Measurements from ENCODE around the gene FBXO21. TPM values are rescaled to one million over a fixed set of nuclear protein-coding genes. Genes with fewer than 3 reads are reported as not detected.

FBXO21 gene
- total RNA-seq, 2 experiments from 2014 or later, result 34.4 to 60.8 TPM

DNA sequence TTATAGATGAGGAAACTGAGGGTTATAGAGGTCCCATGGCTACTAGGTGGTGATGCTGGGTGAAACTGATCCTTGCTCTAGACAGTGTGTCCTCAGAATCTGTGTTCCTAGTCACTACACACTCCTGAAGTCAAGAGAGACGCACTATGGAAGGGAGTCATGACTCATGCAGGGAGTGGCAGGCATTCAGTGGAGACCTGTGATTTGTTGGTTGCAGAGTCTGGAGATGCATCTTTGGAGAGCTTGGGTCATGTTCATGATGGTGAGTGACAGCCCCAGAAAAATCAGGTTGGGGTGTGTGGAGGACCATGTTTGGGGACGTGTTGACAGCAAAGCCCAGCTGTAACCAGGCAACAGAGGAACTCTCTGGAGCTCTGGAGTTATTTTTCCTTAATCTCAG is 38.0 kb upstream of the FBXO21 start:
- no peaks in the 10 kb centered on the region for H3K9me2 ChIP-seq (ENCODE audit: insufficient read depth, low read length)
- no peak overlapping the region for H2AFZ ChIP-seq (ENCODE audit: low read length)
- CTCF ChIA-PET (ENCODE audit: unreplicated experiment), result no interaction called here
- no peaks in the 10 kb centered on the region for H4K20me1 ChIP-seq (ENCODE audit: insufficient read depth, low read length)
- POLR2A ChIA-PET, result no interaction called here
- H3K36me3 ChIP-seq (ENCODE audit: insufficient read depth, low read length), result no peaks in the 10 kb centered on the region
- H3K4me3 ChIP-seq (ENCODE audit: low read depth, low read length, poor library complexity, severe bottlenecking), result no peak overlapping the region
- no TSS peak for BruUV-seq (replicated peaks)
- H3K27ac ChIP-seq (ENCODE audit: low read depth, low read length, poor library complexity, severe bottlenecking), result no peak overlapping the region
- intact Hi-C loops (cut with micrococcal nuclease; ENCODE audit: unreplicated experiment), result no loop called here
- TF ChIP-seq EZH2phosphoT487 (IDR thresholded peaks at IDR 0.05; ENCODE audit: borderline replicate concordance, low read depth, low read length), result no peak
- TF ChIP-seq, protein P1, sequence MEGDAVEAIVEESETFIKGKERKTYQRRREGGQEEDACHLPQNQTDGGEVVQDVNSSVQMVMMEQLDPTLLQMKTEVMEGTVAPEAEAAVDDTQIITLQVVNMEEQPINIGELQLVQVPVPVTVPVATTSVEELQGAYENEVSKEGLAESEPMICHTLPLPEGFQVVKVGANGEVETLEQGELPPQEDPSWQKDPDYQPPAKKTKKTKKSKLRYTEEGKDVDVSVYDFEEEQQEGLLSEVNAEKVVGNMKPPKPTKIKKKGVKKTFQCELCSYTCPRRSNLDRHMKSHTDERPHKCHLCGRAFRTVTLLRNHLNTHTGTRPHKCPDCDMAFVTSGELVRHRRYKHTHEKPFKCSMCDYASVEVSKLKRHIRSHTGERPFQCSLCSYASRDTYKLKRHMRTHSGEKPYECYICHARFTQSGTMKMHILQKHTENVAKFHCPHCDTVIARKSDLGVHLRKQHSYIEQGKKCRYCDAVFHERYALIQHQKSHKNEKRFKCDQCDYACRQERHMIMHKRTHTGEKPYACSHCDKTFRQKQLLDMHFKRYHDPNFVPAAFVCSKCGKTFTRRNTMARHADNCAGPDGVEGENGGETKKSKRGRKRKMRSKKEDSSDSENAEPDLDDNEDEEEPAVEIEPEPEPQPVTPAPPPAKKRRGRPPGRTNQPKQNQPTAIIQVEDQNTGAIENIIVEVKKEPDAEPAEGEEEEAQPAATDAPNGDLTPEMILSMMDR (conservative IDR thresholded peaks at IDR 0.05; ENCODE audit: low read length), result no peak
- DNase-seq (ENCODE audit: low spot score), result no peak
- no peak overlapping the region for H3K4me2 ChIP-seq (ENCODE audit: low read length)
- no peaks in the 10 kb centered on the region for H3K4me1 ChIP-seq (ENCODE audit: insufficient read depth, low read length, poor library complexity, severe bottlenecking)
- no peaks in the 10 kb centered on the region for H3K9me3 ChIP-seq (ENCODE audit: low read length)
- H3K79me2 ChIP-seq (ENCODE audit: insufficient read depth, low read depth, low read length), result no peaks in the 10 kb centered on the region

DNA sequence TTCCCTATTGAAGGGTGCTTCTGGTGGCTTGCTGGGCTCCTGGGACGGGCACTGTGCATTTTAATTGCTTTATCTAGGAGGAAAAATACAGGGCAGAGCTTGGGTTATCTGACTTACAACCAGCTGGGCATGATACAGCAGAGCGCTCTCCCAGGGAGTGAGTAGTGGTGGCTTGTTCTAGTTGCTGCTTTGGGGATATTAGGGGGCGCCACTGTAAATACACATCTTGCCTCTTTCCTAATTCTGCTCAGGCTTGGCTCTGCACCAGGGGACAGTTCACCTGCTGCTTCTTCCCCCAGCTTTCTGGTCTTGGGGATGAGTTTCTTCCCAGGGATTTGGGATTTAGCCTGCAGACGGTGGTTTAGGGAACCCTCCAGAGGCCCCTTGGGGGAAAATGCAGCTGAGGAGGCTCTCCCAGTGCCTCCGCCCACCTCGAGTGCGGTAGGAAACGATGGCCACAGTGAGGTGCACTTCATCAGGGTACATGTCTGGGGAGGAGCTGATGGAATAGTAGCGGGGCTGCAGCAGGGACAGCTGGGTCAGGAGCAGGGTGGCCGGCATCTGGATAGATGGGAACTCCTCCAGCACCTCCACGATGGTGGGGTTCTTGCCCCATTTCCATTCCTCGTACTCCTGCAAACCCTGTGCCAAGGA is 36.9 kb upstream of the FBXO21 start:
- no TSS peak for BruUV-seq (replicated peaks)
- intact Hi-C loops (cut with micrococcal nuclease; ENCODE audit: unreplicated experiment), result no loop called here
- TF ChIP-seq EZH2phosphoT487 (IDR thresholded peaks at IDR 0.05; ENCODE audit: borderline replicate concordance, low read depth, low read length), result no peak

DNA sequence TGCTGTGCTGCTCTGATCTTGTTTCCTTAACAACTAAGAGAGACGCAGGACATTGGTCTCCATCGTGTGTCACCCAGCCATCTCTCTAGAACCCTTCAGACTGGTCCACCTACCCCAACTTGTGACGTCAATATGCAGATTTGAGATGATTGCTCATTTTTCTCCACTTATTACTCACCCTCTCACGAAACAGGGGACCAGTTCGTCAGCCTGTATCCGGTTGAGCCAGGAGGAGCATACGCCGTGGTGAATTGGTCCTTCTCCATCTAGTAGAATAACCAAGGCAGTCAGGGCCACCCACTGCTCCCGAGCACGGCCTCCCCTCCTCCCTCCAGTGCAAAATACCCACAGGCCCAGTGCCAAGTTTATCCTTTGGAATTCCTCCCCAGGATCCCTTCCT is 36.2 kb upstream of the FBXO21 start:
- Histone ChIP-seq H3K4me2 (ENCODE audit: low read length) (no peak overlapping the region), H3K79me2 (ENCODE audit: insufficient read depth, low read depth, low read length) (no peaks in the 10 kb centered on the region), H2AFZ (ENCODE audit: low read length) (no peak overlapping the region), H3K9me2 (ENCODE audit: insufficient read depth, low read length) (no peaks in the 10 kb centered on the region), H3K4me3 (ENCODE audit: low read depth, low read length, poor library complexity, severe bottlenecking) (no peak overlapping the region), H3K4me1 (ENCODE audit: insufficient read depth, low read length, poor library complexity, severe bottlenecking) (no peaks in the 10 kb centered on the region), H3K9me3 (ENCODE audit: low read length) (no peaks in the 10 kb centered on the region), H4K20me1 (ENCODE audit: insufficient read depth, low read length) (no peaks in the 10 kb centered on the region), H3K27ac (ENCODE audit: low read depth, low read length, poor library complexity, severe bottlenecking) (no peak overlapping the region), H3K36me3 (ENCODE audit: insufficient read depth, low read length) (no peaks in the 10 kb centered on the region)
- BruUV-seq (replicated peaks), result no TSS peak
- ChIA-PET CTCF (ENCODE audit: unreplicated experiment) (no interaction called here), POLR2A (no interaction called here)
- intact Hi-C loops (cut with micrococcal nuclease; ENCODE audit: unreplicated experiment), result no loop called here
- TF ChIP-seq EZH2phosphoT487 (IDR thresholded peaks at IDR 0.05; ENCODE audit: borderline replicate concordance, low read depth, low read length), result no peak
- TF ChIP-seq, protein P1 (conservative IDR thresholded peaks at IDR 0.05; ENCODE audit: low read length), result no peak
- no peak for DNase-seq (ENCODE audit: low spot score)

More for the DNA sequence above, 36.9 kb upstream of the FBXO21 start:
- H4K20me1 ChIP-seq (ENCODE audit: insufficient read depth, low read length), result no peaks in the 10 kb centered on the region
- no peaks in the 10 kb centered on the region for H3K9me2 ChIP-seq (ENCODE audit: insufficient read depth, low read length)
- no peak overlapping the region for H3K4me2 ChIP-seq (ENCODE audit: low read length)
- H3K4me1 ChIP-seq (ENCODE audit: insufficient read depth, low read length, poor library complexity, severe bottlenecking), result no peaks in the 10 kb centered on the region
- no peak overlapping the region for H3K4me3 ChIP-seq (ENCODE audit: low read depth, low read length, poor library complexity, severe bottlenecking)
- H3K79me2 ChIP-seq (ENCODE audit: insufficient read depth, low read depth, low read length), result no peaks in the 10 kb centered on the region
- H3K27ac ChIP-seq (ENCODE audit: low read depth, low read length, poor library complexity, severe bottlenecking), result no peak overlapping the region
- no peaks in the 10 kb centered on the region for H3K9me3 ChIP-seq (ENCODE audit: low read length)
- POLR2A ChIA-PET, result no interaction called here
- no peak overlapping the region for H2AFZ ChIP-seq (ENCODE audit: low read length)
- DNase-seq (ENCODE audit: low spot score), result no peak
- CTCF ChIA-PET (ENCODE audit: unreplicated experiment), result no interaction called here
- H3K36me3 ChIP-seq (ENCODE audit: insufficient read depth, low read length), result no peaks in the 10 kb centered on the region

Data from OCI-LY7 (cell line).